HG02938 (cell line): ENCODE measurements around the gene KERA.

Source experiments
- ATAC-seq: cut with Tn5 transposase; IDR thresholded peaks from one replicate; pipeline ENCODE4 v1.9.1; 2021; ENCODE audit warnings: mild to moderate bottlenecking, moderate library complexity; ENCODE audit not compliant: unreplicated experiment

KERA gene

DNA sequence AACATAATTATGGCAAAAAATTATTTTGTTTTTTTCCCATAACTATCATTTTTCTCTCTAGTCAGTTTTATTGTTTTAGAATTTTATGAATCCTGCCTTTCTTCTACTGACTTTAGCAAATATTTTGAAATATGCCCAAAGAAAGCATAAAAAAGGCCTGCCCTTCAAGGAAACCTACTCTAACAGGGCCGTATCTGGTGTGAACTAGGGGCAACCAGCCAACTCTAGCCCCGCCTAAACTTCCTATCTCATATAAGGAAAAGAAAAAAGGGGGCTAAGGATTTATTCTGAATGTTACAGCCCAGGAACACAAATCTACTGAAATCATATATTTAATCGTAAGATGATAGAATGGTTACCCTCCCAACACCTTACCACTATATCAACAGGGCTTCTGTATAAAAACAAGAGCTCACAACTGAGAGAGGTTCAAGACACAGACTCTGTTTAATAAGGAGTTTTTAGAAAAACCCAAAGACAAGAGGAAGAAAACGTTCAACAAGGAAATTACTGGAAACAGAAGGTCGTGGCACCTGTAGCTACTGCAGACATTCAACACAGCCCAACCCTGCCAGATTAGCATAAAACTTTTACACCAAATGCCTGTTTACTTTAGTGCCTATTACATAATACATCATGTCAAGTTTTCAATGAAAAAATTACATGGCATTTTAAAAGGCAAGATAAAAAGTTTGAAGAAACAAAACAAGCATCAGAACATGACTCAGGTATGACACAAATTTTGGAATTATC lies 40.1 kb downstream of the KERA start:
- no peak for ATAC-seq

DNA sequence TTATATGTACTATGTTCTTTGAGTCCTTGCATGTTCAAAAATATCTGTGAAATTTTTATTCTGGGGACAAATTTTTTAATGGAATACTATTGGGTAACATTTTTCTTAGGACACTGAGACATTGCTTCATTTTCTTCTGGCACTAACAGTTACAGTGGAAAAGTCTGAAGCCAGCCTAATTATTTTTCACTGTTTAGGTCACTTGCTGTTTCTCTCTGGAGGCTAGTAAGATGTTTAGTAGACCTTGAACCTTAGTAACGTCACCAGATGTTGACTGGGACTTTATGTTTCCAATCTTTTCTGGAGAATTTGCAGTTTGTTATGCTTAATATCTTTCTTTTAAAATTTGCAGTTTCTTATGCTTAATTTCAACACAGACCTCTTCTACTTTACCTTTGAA lies 40.8 kb downstream of the KERA start:
- ATAC-seq = no peak

DNA sequence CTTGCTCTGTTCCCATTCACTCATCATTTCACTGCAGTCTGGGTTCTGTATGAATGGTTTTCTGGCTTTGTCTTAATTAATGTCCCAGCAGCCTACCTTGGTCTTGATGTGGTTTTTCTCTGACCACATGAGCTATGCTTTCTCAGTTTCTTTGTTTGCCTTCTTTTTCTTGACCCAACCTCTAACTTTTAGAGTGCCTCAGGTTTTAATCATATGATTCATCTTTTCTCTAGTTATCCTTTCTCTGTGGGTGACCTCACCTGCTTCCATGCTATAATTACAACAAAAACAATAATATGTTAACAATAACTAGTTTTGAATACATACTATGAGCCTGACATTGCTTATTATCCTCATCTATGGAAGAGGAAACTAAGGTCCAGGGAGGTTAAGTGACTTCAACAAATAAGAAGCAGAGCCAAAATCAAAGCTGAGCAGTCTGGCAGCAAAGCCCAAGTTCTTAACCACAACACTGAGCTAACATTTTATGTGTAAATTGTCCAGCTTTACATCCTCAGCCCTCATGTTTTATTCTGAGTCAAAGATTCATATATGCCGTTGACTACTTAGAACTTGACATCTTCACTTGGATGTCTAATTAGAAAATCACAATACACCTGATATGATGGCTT lies 48.4 kb downstream of the KERA start:
- peak; percentile 91 for ATAC-seq

DNA sequence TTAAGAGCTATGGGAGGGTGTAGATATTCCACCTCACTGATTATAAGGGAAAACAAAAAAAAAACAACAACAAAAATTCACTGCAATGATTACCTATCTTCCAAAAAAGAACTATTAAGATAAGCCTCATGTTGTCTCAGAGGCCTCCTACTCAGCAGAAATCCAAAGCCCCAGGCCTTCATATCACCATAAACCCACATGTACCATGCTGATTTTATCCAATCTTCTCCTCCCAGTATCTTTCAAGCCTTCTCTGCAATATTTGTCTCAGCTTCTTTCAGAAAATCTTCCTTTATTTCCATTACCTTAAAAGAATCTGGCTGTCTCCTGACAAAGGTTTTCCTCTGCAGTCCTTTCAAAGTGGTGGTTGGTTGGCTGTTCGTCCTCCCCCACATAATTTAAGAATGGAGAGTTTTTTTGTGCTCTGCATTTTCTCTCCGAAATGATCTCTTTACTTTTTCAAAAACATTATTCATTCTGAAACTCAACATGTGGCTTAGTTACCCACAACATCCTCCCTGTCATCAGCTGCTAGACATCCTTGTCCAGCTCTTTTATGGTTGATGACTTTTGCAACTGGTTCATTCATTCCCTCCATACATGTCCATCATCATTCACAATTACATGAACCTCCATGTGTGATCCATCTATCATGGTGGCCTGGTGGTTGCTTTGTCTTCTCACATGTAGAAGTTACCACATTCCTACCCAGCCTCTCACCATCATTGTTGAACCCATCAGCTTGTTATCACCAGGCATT lies 50.1 kb downstream of the KERA start:
- ATAC-seq = peak; percentile 63

DNA sequence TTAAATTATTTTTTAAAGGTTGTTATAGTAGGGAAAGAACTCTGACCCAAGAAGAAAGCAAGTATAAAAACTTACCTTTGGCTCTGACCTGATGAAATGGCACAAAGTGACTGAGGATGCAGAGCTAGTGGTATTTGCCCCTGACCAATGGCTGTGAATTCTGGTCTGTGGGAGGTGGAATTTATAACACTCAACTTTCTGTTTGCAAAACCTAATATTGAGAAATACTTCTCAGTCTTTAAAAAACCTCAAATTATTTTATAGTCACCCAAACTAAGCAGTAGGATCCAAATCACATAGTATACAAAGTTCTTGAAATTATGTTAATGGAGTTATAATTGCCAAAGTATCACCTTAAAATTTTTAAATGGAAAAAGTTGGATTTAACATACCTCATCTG lies 53.0 kb downstream of the KERA start, which contains the start of gene EPYC:
Gene EPYC (minus strand): TSS at position 101 of the 400 bp plus-strand sequence. CDS start 2,407 bp downstream, outside the sequence.
- ATAC-seq = no peak

DNA sequence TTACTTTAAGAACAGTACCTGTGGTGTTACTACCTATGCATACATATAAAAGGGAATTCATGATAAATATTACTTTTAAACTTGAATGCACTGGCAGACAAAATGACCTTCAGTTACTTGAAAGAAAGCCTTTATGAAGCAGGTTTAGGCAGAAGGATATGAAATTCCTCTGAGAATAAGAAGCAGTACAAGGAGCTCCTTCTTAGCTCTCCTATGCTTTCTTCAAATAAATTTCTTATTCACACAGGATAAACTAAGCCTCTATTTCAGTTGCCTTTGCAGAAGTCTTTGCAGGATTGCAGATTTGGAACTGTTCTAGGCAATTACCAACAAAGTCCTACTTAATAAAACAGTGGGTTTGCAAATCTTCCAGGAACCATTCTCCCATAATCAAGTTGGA lies 54.1 kb downstream of the KERA start:
- ATAC-seq = no peak

DNA sequence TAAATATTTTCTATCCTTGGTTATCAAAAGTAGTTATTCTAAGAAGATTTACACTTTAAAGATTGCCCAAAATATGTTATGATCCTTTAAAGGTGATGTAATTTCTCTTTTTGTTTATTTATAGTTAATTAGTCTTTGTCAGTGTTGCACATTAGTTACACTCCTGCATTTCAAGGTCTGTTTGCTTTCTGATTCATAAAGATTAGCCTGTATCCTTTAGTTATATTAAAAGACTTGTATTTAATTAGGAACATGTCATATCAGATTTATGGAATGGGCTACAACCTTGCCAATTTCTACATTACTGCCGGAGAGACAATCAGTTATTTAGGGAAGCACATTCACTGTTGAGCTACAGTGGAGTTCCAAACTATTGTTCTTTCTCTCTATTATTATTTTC lies 56.5 kb downstream of the KERA start:
- no peak for ATAC-seq
